LNCaP clone FGC (cell line): ENCODE results near the gene TWIST2.

Experiments used
- DNase-seq: peaks from one replicate; pipeline ENCODE4 v3.0.0-alpha.2; 2011; ENCODE audit warnings: low read depth
- H3K4me3 ChIP-seq: 2 replicates; pipeline ENCODE4 v1.5.1; 2011; ENCODE audit warnings: mild to moderate bottlenecking, low read depth, low read length, control low read depth
- TF ChIP-seq, protein P1 (sequence below): IDR thresholded peaks from 2 replicates; pipeline ENCODE4 v1.5.1; 2012; ENCODE audit warnings: mild to moderate bottlenecking; ENCODE audit not compliant: control insufficient read depth, insufficient read depth; ENCODE audit errors: extremely low read depth

Gene TWIST2

DNA sequence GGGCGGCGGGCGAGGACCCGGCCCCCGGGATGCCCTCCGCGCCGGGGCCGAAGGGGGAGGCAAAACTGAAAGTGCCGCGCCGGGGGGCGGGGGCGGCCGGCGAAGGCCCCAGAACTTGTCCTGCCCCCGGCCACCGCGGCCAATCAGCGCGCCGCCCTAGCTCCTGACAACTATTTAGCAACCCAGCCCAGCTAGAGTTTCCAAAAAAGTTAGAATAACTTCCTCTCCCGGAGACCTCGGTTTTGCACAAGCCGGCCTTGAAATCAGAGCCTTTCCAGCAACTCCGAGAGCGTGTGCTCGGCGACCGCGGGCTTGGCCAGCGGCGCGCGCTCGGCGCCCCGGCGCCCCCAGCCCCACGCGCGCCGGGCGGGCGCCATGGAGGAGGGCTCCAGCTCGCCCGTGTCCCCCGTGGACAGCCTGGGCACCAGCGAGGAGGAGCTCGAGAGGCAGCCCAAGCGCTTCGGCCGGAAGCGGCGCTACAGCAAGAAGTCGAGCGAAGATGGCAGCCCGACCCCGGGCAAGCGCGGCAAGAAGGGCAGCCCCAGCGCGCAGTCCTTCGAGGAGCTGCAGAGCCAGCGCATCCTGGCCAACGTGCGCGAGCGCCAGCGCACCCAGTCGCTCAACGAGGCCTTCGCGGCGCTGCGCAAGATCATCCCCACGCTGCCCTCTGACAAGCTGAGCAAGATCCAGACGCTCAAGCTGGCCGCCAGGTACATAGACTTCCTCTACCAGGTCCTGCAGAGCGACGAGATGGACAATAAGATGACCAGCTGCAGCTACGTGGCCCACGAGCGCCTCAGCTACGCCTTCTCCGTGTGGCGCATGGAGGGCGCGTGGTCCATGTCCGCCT, at the start of gene TWIST2:
Gene TWIST2, plus strand, starts transcription at position 245 of the 850 bp plus-strand sequence. Its CDS starts 131 bp downstream, at position 376.
- TF ChIP-seq, protein P1, sequence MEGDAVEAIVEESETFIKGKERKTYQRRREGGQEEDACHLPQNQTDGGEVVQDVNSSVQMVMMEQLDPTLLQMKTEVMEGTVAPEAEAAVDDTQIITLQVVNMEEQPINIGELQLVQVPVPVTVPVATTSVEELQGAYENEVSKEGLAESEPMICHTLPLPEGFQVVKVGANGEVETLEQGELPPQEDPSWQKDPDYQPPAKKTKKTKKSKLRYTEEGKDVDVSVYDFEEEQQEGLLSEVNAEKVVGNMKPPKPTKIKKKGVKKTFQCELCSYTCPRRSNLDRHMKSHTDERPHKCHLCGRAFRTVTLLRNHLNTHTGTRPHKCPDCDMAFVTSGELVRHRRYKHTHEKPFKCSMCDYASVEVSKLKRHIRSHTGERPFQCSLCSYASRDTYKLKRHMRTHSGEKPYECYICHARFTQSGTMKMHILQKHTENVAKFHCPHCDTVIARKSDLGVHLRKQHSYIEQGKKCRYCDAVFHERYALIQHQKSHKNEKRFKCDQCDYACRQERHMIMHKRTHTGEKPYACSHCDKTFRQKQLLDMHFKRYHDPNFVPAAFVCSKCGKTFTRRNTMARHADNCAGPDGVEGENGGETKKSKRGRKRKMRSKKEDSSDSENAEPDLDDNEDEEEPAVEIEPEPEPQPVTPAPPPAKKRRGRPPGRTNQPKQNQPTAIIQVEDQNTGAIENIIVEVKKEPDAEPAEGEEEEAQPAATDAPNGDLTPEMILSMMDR = no peak
- no peak within 1 kb of the TSS for H3K4me3 ChIP-seq
- no peak for DNase-seq

DNA sequence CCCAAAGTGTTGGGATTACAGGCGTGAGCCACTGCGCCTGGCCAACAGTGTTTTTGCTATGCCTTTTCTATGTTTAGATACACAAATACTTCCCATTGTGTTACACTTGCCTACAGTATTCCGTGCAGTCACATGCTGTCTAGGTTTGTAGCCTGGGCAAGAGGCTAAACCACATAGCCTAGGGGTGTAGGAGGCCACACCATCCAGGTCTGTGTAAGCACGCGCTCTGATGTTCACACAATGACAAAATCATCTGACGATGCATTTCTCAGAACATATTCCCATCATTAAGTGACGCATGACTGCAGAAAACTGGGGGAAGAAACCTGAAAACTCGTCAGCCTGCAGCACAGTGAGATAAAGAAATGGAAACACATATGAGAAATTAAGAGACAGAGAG, 46.1 kb upstream of the TWIST2 start:
- DNase-seq = no peak
- H3K4me3 ChIP-seq = no peak overlapping the region
- TF ChIP-seq, protein P1 = no peak

DNA sequence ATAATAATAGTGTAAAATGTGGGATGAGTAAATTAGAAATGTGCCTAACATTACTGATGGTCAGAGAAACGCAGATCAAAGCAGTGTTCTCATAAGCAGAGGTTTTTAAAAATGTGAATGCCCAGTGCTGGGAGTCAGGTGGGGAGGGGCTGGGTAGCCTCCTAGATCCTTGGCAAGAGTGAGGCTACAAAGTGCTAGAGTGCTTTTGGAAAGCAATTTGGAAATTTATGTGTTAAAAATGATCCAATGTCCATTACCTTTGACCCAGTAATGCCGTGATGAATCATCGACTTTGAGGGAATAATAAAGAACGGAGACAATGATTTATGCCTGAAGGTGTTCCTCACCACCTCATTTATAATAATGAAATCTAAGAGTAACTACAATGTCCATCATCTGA, 44.9 kb upstream of the TWIST2 start:
- TF ChIP-seq, protein P1 = no peak
- H3K4me3 ChIP-seq = no peak overlapping the region
- DNase-seq = no peak

DNA sequence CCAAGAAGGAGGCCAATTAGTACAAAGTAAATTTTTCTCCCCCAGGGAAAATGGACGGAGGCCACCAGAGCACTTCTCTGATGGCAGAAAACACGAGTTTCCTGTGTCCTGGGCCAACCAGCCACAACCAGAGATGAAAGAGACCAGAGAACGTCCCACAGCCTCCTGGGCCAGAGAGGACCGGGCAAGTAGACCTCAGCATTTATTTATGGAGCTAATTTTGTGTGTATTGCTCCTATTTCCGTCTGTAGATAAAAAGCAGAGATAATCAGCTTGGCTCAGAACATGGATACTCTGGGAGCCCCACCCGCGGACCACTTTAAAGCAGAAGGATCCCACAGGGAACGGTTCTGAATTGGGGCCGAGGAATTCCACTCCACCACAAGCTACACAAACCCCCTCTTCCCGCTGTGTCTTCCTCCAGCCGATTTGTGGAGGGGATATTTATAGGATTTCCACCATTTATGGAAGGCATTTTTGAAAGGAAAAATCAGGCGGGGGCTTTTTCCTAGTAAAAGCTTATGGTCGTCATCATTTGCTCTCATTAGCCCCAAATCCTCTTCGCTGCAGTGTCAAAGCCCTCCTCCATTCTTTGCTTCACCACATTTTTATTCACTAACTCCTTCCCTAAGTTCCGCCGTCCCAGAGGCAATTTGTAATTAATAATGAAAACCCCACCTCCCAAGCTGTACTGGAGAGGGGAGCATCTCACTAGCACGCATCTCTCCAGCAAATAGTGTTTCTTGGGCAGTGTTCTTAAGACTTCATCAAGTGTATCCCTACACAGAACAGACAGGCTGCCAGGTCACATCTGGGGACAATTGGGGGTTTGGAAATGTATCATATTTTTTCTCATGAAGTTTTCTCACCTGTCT, 43.7 kb upstream of the TWIST2 start:
- no peak overlapping the region for H3K4me3 ChIP-seq
- DNase-seq = no peak
- TF ChIP-seq, protein P1 = no peak

DNA sequence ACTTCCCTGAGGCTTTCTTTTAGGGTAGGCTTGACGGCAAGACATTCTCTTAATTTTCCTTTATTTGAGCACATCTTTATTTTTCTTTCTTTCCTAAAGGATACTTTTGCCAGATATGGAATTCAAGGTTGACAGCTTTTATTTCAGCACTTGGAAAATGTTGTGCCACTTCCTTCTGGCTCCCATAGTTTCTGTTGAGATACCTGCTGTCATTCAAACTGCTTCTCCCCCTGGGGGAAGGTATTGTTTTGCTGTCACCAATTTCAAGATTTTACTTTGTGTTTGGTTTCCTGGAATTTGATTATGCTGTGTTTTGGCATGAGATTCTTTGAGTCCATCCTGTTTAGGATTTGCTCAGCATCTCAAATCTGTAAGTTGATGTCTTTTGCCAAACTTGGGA, 39.1 kb upstream of the TWIST2 start:
- no peak for DNase-seq
- H3K4me3 ChIP-seq = no peak overlapping the region
- TF ChIP-seq, protein P1 = no peak

DNA sequence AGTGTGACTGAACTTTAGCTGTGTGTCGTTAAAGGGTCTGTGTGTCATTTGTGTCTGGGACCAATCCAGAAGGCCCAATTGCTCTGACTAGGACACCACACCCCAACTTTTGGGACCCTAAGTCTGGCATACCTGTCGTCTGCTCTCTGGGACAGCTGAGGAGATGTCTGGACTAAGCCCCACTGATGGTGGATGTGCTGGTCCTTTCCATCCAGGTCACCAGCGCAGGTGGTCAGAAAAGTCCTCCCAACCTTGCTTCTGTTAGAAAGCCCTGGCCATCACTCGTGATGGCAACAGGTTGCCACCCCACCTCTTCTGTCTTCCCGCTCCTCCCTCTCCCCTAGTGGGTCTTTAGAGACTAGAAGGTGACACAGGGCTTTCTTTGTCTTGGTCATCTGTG, 37.6 kb upstream of the TWIST2 start:
- no peak for DNase-seq
- H3K4me3 ChIP-seq = no peak overlapping the region
- TF ChIP-seq, protein P1 = no peak
